HUES64 (cell line): ENCODE data around the gene DNAAF1.
A peak's percentile ranks its signal among the peaks of the same experiment; 100 is the strongest.
"Not testable (repeated sequence)": the region's sequence is repeated elsewhere in the genome, so short reads cannot be mapped to it uniquely, and the experiment has no call there.

Experiments used
- H3K27ac ChIP-seq: 2 replicates; pipeline ENCODE4 v1.7.0; 2013; ENCODE audit warnings: low read depth, low read length, inconsistent platforms
- H3K27me3 ChIP-seq: 2 replicates; pipeline ENCODE4 v1.6.1; 2013; ENCODE audit warnings: mild to moderate bottlenecking, low read length; ENCODE audit not compliant: insufficient read depth
- H3K36me3 ChIP-seq: 2 replicates; pipeline ENCODE4 v1.6.1; 2013; ENCODE audit warnings: mild to moderate bottlenecking, low read length; ENCODE audit not compliant: insufficient read depth
- H3K4me1 ChIP-seq: 2 replicates; pipeline ENCODE4 v1.6.1; 2013; ENCODE audit warnings: mild to moderate bottlenecking, low read length, moderate library complexity; ENCODE audit not compliant: insufficient read depth
- H3K4me3 ChIP-seq: 2 replicates; pipeline ENCODE4 v1.5.1; 2013; ENCODE audit warnings: mild to moderate bottlenecking, low read length, moderate library complexity
- H3K9ac ChIP-seq: 2 replicates; pipeline ENCODE4 v1.6.1; 2013; ENCODE audit warnings: mild to moderate bottlenecking, low read depth, low read length
- H3K9me3 ChIP-seq: 2 replicates; pipeline ENCODE4 v1.6.1; 2013; ENCODE audit warnings: low read depth, low read length; ENCODE audit not compliant: insufficient read depth
- WGBS: fragments of 150-250, 120-280 bp; methylation state at CpG from one replicate; pipeline ENCODE4 v1.1.7; 2013; ENCODE audit warnings: missing lambda C conversion rate; 5-methylcytosine and 5-hydroxymethylcytosine counted together

The DNAAF1 gene

GRCh38 chr16:84110527-84110926 lies 34.6 kb upstream of the DNAAF1 start:
- Histone ChIP-seq H3K27me3 (no peaks in the 10 kb centered on the region), H3K4me3 (no peak overlapping the region), H3K4me1 (peaks cover 4% of the 10 kb centered on the region; the same call in 1 of the 2 replicates), H3K36me3 (peaks cover 9% of the 10 kb centered on the region; the same call in 1 of the 2 replicates), H3K9me3 (no peaks in the 10 kb centered on the region), H3K9ac (no peak overlapping the region), H3K27ac (no peak overlapping the region)
- 81% methylated on average over 3 of the region's 3 CpGs for WGBS

- H3K9me3 ChIP-seq: no peaks in the 10 kb centered on the region
- peaks cover 9% of the 10 kb centered on the region; the same call in 1 of the 2 replicates for H3K36me3 ChIP-seq
- no peaks in the 10 kb centered on the region for H3K27me3 ChIP-seq
- H3K9ac ChIP-seq: no peak overlapping the region
- WGBS: 94% methylated on average over 3 of the region's 3 CpGs
- no peak overlapping the region for H3K27ac ChIP-seq
- H3K4me3 ChIP-seq: no peak overlapping the region
- peaks cover 5% of the 10 kb centered on the region; the same call in 1 of the 2 replicates for H3K4me1 ChIP-seq
These were observed 33.6 kb upstream of the DNAAF1 start for GRCh38 chr16:84111525-84111924.

- H3K27ac ChIP-seq, H3K36me3 ChIP-seq, H3K9ac ChIP-seq, H3K27me3 ChIP-seq, H3K9me3 ChIP-seq, H3K4me1 ChIP-seq, H3K4me3 ChIP-seq: not testable (repeated sequence)
- WGBS: 90% methylated on average over 3 of the region's 3 CpGs
These were observed 33.2 kb upstream of the DNAAF1 start for GRCh38 chr16:84111949-84112348.

- H3K27me3 ChIP-seq: no peaks in the 10 kb centered on the region
- peaks cover 9% of the 10 kb centered on the region; the same call in 1 of the 2 replicates for H3K4me1 ChIP-seq
- H3K4me3 ChIP-seq: peak overlapping the region; percentile 86
- WGBS: 2% methylated on average over 54 of the region's 57 CpGs
- no peaks in the 10 kb centered on the region for H3K9me3 ChIP-seq
- no peaks in the 10 kb centered on the region for H3K36me3 ChIP-seq
- H3K9ac ChIP-seq: peak overlapping the region; percentile 93
- H3K27ac ChIP-seq: peak overlapping the region; percentile 93
These were observed 29.0 kb upstream of the DNAAF1 start for GRCh38 chr16:84115919-84116719.

DNA sequence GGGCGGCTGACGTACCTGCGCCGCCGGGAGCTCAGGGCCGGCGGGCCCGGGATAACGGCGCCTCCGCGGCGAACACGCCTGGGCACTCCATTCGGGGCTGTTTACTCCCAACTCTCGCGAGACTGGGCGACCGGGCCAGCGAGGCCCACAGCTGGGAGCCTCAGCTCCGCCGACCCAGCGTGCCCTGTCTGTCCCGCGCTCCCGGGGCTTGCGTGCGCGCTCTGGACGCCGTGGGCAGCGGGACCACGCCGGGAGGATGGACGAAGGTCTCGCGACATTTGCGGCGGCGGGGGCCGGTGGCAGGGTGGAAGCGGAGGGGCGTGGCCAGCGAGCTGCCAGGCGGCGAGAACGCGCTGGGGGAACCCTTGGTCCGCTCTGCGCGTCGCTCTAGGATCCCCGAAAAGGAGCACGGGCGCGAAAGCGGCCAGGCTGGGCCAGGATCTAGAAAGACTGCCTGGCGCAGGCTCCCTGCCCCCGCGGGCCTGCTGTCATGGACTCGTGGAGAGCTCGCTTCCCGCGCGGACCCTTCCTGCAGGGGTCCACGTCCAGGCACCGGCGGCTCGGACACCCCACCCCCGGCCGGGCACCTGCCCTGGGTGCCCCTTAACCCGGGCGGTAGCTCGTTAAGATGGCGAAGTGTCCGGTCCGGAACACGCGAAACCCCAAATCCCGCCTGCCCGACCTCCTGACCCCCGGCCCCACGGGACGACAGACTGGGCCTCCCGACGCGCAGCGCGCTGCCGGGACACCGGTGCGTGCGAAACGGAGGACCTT lies 28.2 kb upstream of the DNAAF1 start, which contains the start of gene MBTPS1:
MBTPS1 (minus strand) TSS at position 223 of the 774 bp plus-strand sequence. CDS start 15,159 bp downstream, outside the sequence.
- peak within 1 kb of the TSS; percentile 86 for H3K4me3 ChIP-seq
- peaks cover 9% of the 10 kb centered on the region; the same call in 1 of the 2 replicates for H3K4me1 ChIP-seq
- no peaks in the 10 kb centered on the region for H3K27me3 ChIP-seq
- peaks cover 4% of the 10 kb centered on the region; the same call in 1 of the 2 replicates for H3K36me3 ChIP-seq
- peak within 1 kb of the TSS; percentile 93 for H3K9ac ChIP-seq
- WGBS: under 1% methylated on average over 94 of the region's 94 CpGs
- H3K27ac ChIP-seq: peak within 1 kb of the TSS; percentile 93
- H3K9me3 ChIP-seq: no peaks in the 10 kb centered on the region

GRCh38 chr16:84117494-84117843 lies 27.6 kb upstream of the DNAAF1 start:
- Histone ChIP-seq H3K4me1 (peaks cover 9% of the 10 kb centered on the region; the same call in 1 of the 2 replicates), H3K4me3 (peak overlapping the region; percentile 86), H3K9me3 (no peaks in the 10 kb centered on the region), H3K27me3 (no peaks in the 10 kb centered on the region), H3K9ac (peak overlapping the region; percentile 93), H3K27ac (peak overlapping the region; percentile 82), H3K36me3 (peaks cover 9% of the 10 kb centered on the region)
- 6% methylated on average over 11 of the region's 12 CpGs for WGBS

GRCh38 chr16:84118315-84118714 lies 26.8 kb upstream of the DNAAF1 start:
- peaks cover 18% of the 10 kb centered on the region for H3K36me3 ChIP-seq
- 93% methylated on average over 5 of the region's 5 CpGs for WGBS
- H3K9ac ChIP-seq, H3K27ac ChIP-seq, H3K9me3 ChIP-seq, H3K4me1 ChIP-seq, H3K4me3 ChIP-seq, H3K27me3 ChIP-seq: not testable (repeated sequence)

- 93% methylated on average over 13 of the region's 13 CpGs for WGBS
- Histone ChIP-seq H3K27me3 (no peaks in the 10 kb centered on the region), H3K9me3 (no peaks in the 10 kb centered on the region), H3K36me3 (peaks cover 28% of the 10 kb centered on the region), H3K9ac (no peak overlapping the region), H3K4me3 (no peak overlapping the region), H3K27ac (no peak overlapping the region), H3K4me1 (peaks cover 9% of the 10 kb centered on the region; the same call in 1 of the 2 replicates)
These were observed 25.7 kb upstream of the DNAAF1 start for GRCh38 chr16:84119368-84119767.

GRCh38 chr16:84120023-84120422 lies 25.1 kb upstream of the DNAAF1 start:
- H3K27me3 ChIP-seq: no peaks in the 10 kb centered on the region
- WGBS: 88% methylated on average over 5 of the region's 5 CpGs
- peaks cover 32% of the 10 kb centered on the region for H3K36me3 ChIP-seq
- no peaks in the 10 kb centered on the region for H3K9me3 ChIP-seq
- H3K4me1 ChIP-seq: peaks cover 9% of the 10 kb centered on the region; the same call in 1 of the 2 replicates
- H3K27ac ChIP-seq: no peak overlapping the region
- H3K9ac ChIP-seq: no peak overlapping the region
- H3K4me3 ChIP-seq: no peak overlapping the region

- 92% methylated on average over 9 of the region's 10 CpGs for WGBS
- Histone ChIP-seq H3K27me3 (no peaks in the 10 kb centered on the region), H3K36me3 (peaks cover 35% of the 10 kb centered on the region), H3K9ac (no peak overlapping the region), H3K4me1 (peaks cover 5% of the 10 kb centered on the region; the same call in 1 of the 2 replicates), H3K9me3 (no peaks in the 10 kb centered on the region), H3K27ac (no peak overlapping the region), H3K4me3 (no peak overlapping the region)
These were observed 24.1 kb upstream of the DNAAF1 start for GRCh38 chr16:84121007-84121406.
